CD4-positive, alpha-beta T cell treated with Interleukin-6 for 4 hours (primary cell): Measurements from ENCODE around the gene NID2.

Experiments
- DNase-seq: peaks from one replicate; pipeline ENCODE4 v3.0.0-alpha.2; 2020; ENCODE audit warnings: mixed read lengths

NID2 gene

GRCh38 chr14:52023518-52023917 is 45.3 kb downstream of the NID2 start:
- DNase-seq = no peak

- no peak for DNase-seq
Observed at GRCh38 chr14:52021957-52022600, 46.8 kb downstream of the NID2 start.

- DNase-seq = peak; percentile 17
Observed at GRCh38 chr14:52020866-52021717, 47.8 kb downstream of the NID2 start.

- no peak for DNase-seq
Observed at GRCh38 chr14:52020161-52020714, 48.6 kb downstream of the NID2 start.

- DNase-seq = no peak
Observed at GRCh38 chr14:52018970-52019369, 49.9 kb downstream of the NID2 start.

- no peak for DNase-seq
Observed at GRCh38 chr14:52018252-52018651, 50.6 kb downstream of the NID2 start.

- no peak for DNase-seq
Observed at GRCh38 chr14:52015411-52016030, 53.3 kb downstream of the NID2 start.

- DNase-seq = no peak
Observed at GRCh38 chr14:52014601-52015267, 54.1 kb downstream of the NID2 start.

- DNase-seq = no peak
Observed at GRCh38 chr14:52013984-52014600, 54.8 kb downstream of the NID2 start.

GRCh38 chr14:52012635-52013034 is 56.2 kb downstream of the NID2 start:
- no peak for DNase-seq

GRCh38 chr14:52011523-52011922 is 57.3 kb downstream of the NID2 start:
- no peak for DNase-seq

GRCh38 chr14:52010173-52010693 is 58.6 kb downstream of the NID2 start:
- no peak for DNase-seq

- DNase-seq = no peak
Observed at GRCh38 chr14:52008136-52008535, 60.7 kb downstream of the NID2 start.

GRCh38 chr14:52007637-52008036 is 61.2 kb downstream of the NID2 start:
- DNase-seq = no peak

GRCh38 chr14:52007211-52007610 is 61.6 kb downstream of the NID2 start:
- DNase-seq = no peak

- DNase-seq = no peak
Observed at GRCh38 chr14:52006361-52006760, 62.5 kb downstream of the NID2 start.

- no peak for DNase-seq
Observed at GRCh38 chr14:52005625-52006024, 63.2 kb downstream of the NID2 start.

- DNase-seq = no peak
Observed at GRCh38 chr14:52003324-52003723, 65.5 kb downstream of the NID2 start.

GRCh38 chr14:52002542-52002941 is 66.3 kb downstream of the NID2 start:
- DNase-seq = no peak

- DNase-seq = no peak
Observed at GRCh38 chr14:52000696-52001095, 68.2 kb downstream of the NID2 start.

GRCh38 chr14:52000019-52000582 is 68.8 kb downstream of the NID2 start:
- DNase-seq = no peak

GRCh38 chr14:51999084-51999483 is 69.8 kb downstream of the NID2 start:
- DNase-seq = no peak
